ENCODE data around the gene BMI1.

The BMI1 gene

DNA sequence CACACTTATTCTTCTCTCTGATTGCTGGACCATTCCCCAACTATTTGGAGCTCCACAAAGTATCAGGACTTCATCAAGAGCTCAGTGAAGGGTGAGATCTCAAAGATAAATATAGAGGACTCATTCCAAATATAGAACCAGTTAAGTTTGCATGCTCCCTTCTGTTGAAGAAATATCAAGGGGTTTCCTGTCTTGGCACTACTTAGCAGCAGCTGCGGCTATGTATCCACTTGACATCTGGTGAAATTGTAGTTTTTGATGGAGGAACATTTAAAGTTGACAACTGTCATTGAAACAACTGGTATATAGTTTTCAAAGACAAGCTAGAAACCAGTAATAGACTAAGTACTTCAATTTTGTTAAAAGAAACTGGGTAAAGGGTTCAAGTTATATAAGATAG lies 23.4 kb downstream of the BMI1 start (continued):
- no peak for TF ChIP-seq ZNF521 (tag by site-specific recombination; IDR thresholded peaks at IDR 0.05)
- TF ChIP-seq ZNF654 (tag by site-specific recombination; IDR thresholded peaks at IDR 0.05; ENCODE audit: low read depth): no peak

DNA sequence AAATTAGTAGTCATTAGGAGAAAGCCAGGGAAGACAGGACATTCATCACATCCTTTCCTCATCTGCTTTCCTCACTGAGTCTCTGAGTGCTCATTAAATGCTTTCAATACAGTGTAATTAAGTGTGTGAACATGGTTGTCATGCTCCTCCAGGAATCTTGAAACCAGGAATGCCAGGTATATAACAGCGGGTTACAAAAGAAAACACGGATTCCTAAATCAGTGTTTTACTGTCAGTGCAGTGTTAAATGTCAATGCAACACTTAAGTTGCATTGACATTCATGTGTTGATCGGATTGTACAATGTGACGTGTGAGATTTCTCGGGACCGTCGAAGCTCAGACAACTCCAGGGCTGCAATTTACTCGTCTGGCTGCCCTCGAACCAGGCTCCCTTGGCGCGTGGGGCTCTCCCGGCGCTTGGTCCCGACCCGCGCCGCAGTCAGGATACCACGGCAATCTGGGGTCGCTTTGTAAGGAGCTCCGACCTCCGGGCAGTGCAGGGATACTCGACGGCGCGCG lies 23.9 kb downstream of the BMI1 start:
- Histone ChIP-seq H3K4me3 (ENCODE audit: low read depth, low read length) (peak overlapping the region; percentile 57), H3K27ac (ENCODE audit: extremely low read depth, low read depth, low read length) (peak overlapping the region; percentile 32; the same call in 1 of the 2 replicates), H3K9me3 (ENCODE audit: control insufficient read depth, insufficient read depth, low read depth, low read length) (no peaks in the 10 kb centered on the region), H3K4me1 (ENCODE audit: control insufficient read depth, insufficient read depth, low read length) (peaks cover 2% of the 10 kb centered on the region; the same call in 1 of the 2 replicates), H3K36me3 (ENCODE audit: control insufficient read depth in 2 of 2, insufficient read depth in 1 of 2, low read length in 2 of 2) (no peaks in the 10 kb centered on the region)
- no peak for TF ChIP-seq MEIS1 (CRISPR knock-in tag; IDR thresholded peaks at IDR 0.05; ENCODE audit: borderline replicate concordance)
- TF ChIP-seq, protein P1, sequence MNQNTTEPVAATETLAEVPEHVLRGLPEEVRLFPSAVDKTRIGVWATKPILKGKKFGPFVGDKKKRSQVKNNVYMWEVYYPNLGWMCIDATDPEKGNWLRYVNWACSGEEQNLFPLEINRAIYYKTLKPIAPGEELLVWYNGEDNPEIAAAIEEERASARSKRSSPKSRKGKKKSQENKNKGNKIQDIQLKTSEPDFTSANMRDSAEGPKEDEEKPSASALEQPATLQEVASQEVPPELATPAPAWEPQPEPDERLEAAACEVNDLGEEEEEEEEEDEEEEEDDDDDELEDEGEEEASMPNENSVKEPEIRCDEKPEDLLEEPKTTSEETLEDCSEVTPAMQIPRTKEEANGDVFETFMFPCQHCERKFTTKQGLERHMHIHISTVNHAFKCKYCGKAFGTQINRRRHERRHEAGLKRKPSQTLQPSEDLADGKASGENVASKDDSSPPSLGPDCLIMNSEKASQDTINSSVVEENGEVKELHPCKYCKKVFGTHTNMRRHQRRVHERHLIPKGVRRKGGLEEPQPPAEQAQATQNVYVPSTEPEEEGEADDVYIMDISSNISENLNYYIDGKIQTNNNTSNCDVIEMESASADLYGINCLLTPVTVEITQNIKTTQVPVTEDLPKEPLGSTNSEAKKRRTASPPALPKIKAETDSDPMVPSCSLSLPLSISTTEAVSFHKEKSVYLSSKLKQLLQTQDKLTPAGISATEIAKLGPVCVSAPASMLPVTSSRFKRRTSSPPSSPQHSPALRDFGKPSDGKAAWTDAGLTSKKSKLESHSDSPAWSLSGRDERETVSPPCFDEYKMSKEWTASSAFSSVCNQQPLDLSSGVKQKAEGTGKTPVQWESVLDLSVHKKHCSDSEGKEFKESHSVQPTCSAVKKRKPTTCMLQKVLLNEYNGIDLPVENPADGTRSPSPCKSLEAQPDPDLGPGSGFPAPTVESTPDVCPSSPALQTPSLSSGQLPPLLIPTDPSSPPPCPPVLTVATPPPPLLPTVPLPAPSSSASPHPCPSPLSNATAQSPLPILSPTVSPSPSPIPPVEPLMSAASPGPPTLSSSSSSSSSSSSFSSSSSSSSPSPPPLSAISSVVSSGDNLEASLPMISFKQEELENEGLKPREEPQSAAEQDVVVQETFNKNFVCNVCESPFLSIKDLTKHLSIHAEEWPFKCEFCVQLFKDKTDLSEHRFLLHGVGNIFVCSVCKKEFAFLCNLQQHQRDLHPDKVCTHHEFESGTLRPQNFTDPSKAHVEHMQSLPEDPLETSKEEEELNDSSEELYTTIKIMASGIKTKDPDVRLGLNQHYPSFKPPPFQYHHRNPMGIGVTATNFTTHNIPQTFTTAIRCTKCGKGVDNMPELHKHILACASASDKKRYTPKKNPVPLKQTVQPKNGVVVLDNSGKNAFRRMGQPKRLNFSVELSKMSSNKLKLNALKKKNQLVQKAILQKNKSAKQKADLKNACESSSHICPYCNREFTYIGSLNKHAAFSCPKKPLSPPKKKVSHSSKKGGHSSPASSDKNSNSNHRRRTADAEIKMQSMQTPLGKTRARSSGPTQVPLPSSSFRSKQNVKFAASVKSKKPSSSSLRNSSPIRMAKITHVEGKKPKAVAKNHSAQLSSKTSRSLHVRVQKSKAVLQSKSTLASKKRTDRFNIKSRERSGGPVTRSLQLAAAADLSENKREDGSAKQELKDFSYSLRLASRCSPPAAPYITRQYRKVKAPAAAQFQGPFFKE (tag by site-specific recombination; IDR thresholded peaks at IDR 0.05; ENCODE audit: borderline replicate concordance): no peak
- no peak for TF ChIP-seq ZNF140 (tag by site-specific recombination; IDR thresholded peaks at IDR 0.05)
- TF ChIP-seq ZNF175 (tag by site-specific recombination; IDR thresholded peaks at IDR 0.05): no peak
- TF ChIP-seq ATF2 (tag by site-specific recombination; IDR thresholded peaks at IDR 0.05; ENCODE audit: low read depth): no peak
- no peak for TF ChIP-seq ZNF169 (tag by site-specific recombination; IDR thresholded peaks at IDR 0.05)
- TF ChIP-seq, protein P2, sequence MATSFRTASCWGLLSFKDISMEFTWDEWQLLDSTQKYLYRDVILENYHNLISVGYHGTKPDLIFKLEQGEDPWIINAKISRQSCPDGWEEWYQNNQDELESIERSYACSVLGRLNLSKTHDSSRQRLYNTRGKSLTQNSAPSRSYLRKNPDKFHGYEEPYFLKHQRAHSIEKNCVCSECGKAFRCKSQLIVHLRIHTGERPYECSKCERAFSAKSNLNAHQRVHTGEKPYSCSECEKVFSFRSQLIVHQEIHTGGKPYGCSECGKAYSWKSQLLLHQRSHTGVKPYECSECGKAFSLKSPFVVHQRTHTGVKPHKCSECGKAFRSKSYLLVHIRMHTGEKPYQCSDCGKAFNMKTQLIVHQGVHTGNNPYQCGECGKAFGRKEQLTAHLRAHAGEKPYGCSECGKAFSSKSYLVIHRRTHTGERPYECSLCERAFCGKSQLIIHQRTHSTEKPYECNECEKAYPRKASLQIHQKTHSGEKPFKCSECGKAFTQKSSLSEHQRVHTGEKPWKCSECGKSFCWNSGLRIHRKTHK (tag by site-specific recombination; IDR thresholded peaks at IDR 0.05): no peak
- TF ChIP-seq GLI2 (tag by site-specific recombination; IDR thresholded peaks at IDR 0.05; ENCODE audit: borderline replicate concordance, low read depth): no peak
- no peak for TF ChIP-seq BCL11A (tag by site-specific recombination; IDR thresholded peaks at IDR 0.05; ENCODE audit: low read depth)
- TF ChIP-seq, protein P3, sequence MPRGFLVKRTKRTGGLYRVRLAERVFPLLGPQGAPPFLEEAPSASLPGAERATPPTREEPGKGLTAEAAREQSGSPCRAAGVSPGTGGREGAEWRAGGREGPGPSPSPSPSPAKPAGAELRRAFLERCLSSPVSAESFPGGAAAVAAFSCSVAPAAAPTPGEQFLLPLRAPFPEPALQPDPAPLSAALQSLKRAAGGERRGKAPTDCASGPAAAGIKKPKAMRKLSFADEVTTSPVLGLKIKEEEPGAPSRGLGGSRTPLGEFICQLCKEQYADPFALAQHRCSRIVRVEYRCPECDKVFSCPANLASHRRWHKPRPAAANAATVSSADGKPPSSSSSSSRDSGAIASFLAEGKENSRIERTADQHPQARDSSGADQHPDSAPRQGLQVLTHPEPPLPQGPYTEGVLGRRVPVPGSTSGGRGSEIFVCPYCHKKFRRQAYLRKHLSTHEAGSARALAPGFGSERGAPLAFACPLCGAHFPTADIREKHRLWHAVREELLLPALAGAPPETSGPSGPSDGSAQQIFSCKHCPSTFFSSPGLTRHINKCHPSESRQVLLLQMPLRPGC (tag by site-specific recombination; IDR thresholded peaks at IDR 0.05): no peak
- TF ChIP-seq OVOL3 (tag by site-specific recombination; IDR thresholded peaks at IDR 0.05): no peak
- TF ChIP-seq, protein P4, sequence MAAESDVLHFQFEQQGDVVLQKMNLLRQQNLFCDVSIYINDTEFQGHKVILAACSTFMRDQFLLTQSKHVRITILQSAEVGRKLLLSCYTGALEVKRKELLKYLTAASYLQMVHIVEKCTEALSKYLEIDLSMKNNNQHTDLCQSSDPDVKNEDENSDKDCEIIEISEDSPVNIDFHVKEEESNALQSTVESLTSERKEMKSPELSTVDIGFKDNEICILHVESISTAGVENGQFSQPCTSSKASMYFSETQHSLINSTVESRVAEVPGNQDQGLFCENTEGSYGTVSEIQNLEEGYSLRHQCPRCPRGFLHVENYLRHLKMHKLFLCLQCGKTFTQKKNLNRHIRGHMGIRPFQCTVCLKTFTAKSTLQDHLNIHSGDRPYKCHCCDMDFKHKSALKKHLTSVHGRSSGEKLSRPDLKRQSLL (tag by site-specific recombination; IDR thresholded peaks at IDR 0.05): no peak
- no peak for TF ChIP-seq ZNF48 (tag by site-specific recombination; IDR thresholded peaks at IDR 0.05)
- no peak for TF ChIP-seq ZNF404 (tag by site-specific recombination; IDR thresholded peaks at IDR 0.05)
- TF ChIP-seq SP3 (tag by site-specific recombination; IDR thresholded peaks at IDR 0.05): no peak
- TF ChIP-seq ZNF558 (tag by site-specific recombination; IDR thresholded peaks at IDR 0.05): no peak
- TF ChIP-seq ZNF202 (tag by site-specific recombination; IDR thresholded peaks at IDR 0.05; ENCODE audit: borderline replicate concordance): no peak
- no peak for TF ChIP-seq ZNF837 (tag by site-specific recombination; IDR thresholded peaks at IDR 0.05)
- TF ChIP-seq ZNF16 (tag by site-specific recombination; IDR thresholded peaks at IDR 0.05; ENCODE audit: low read depth): no peak
- POLR2A ChIA-PET: interaction anchor here (0.8 to 1.4 kb wide), 4 partner anchors 29 to 116 kb away, joined by 3 to 7 read pairs (median 3); partner anchors contain the start of gene COMMD3
- CTCF ChIA-PET: interaction anchor here (0.6 kb wide), 1 partner anchor 610 kb away, joined by 3 read pairs; no protein-coding TSS in a partner anchor
